Neutrophil (primary cell): ENCODE data around the gene RTF1.

ENCODE experiments used
- H3K27ac ChIP-seq: fragments of 200-600 bp; sonication (generic); 2 replicates; pipeline ENCODE4 v1.5.1; 2016; ENCODE audit warnings: mild to moderate bottlenecking, moderate library complexity
- H3K27me3 ChIP-seq: fragments of 200-600 bp; sonication (generic); 2 replicates; pipeline ENCODE4 v1.6.0; 2016; ENCODE audit warnings: mild to moderate bottlenecking
- H3K36me3 ChIP-seq: fragments of 200-600 bp; sonication (generic); 2 replicates; pipeline ENCODE4 v1.5.1; 2017
- H3K4me1 ChIP-seq, 2 experiments: fragments of 200-600 bp in 1 of 2; sonication (generic) in 1 of 2; 1 replicate in 1 of 2; 2 replicates in 1 of 2; pipeline versions ENCODE4 v1.5.1 to v1.6.1; 2013 to 2016; ENCODE audit warnings: low read depth in 1 of 2, low read length in 1 of 2, mild to moderate bottlenecking in 1 of 2, moderate library complexity in 1 of 2; ENCODE audit not compliant: control insufficient read depth in 1 of 2, insufficient read depth in 1 of 2
- H3K4me3 ChIP-seq, 2 experiments: fragments of 200-600 bp in 1 of 2; sonication (generic) in 1 of 2; 1 replicate in 1 of 2; 2 replicates in 1 of 2; pipeline ENCODE4 v1.5.1; 2013 to 2016; ENCODE audit warnings: low read depth in 1 of 2, low read length in 1 of 2, mild to moderate bottlenecking in 1 of 2, moderate library complexity in 1 of 2
- H3K9me3 ChIP-seq: fragments of 200-600 bp; sonication (generic); 2 replicates; pipeline ENCODE4 v1.5.1; 2016
- TF ChIP-seq, protein P1 (sequence below): fragments of 200-600 bp; sonication (generic); IDR thresholded peaks from 2 replicates; pipeline ENCODE4 v1.5.1; 2016; ENCODE audit warnings: antibody characterized with exemption

Gene RTF1

GRCh38 chr15:41506796-41507341, 90.0 kb downstream of the RTF1 start:
- peaks cover 56% of the 10 kb centered on the region for H3K27me3 ChIP-seq
- no peak overlapping the region for H3K27ac ChIP-seq
- no peaks in the 10 kb centered on the region for H3K36me3 ChIP-seq
- TF ChIP-seq, protein P1, sequence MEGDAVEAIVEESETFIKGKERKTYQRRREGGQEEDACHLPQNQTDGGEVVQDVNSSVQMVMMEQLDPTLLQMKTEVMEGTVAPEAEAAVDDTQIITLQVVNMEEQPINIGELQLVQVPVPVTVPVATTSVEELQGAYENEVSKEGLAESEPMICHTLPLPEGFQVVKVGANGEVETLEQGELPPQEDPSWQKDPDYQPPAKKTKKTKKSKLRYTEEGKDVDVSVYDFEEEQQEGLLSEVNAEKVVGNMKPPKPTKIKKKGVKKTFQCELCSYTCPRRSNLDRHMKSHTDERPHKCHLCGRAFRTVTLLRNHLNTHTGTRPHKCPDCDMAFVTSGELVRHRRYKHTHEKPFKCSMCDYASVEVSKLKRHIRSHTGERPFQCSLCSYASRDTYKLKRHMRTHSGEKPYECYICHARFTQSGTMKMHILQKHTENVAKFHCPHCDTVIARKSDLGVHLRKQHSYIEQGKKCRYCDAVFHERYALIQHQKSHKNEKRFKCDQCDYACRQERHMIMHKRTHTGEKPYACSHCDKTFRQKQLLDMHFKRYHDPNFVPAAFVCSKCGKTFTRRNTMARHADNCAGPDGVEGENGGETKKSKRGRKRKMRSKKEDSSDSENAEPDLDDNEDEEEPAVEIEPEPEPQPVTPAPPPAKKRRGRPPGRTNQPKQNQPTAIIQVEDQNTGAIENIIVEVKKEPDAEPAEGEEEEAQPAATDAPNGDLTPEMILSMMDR, result no peak
- no peak overlapping the region for H3K4me3 ChIP-seq
- H3K9me3 ChIP-seq, result no peaks in the 10 kb centered on the region
- H3K4me1 ChIP-seq, result peaks cover 18 to 25% of the 10 kb centered on the region in 2 experiments

DNA sequence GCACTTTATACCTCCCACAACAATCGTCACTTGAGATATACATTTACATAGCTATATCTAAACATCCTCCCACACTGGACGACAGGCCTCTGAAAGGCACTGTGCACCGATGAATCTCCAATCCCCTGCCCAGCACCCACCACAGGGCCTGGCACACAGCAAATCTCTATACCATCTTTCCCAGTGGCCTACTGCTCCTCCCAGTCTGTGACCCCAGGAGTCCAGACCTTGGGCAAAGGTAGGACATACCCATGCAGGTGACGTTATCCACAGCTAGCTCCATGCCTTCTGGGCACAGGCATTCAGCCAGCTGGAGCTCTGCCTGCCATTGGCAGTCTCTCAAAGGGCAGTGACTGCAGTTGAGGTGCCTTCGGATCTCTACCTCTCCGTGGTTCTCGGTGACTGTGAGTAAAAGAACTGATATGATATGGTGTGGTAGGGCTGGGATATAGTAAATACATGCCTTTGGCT, 91.0 kb downstream of the RTF1 start:
- Histone ChIP-seq H3K4me3 (no peak overlapping the region), H3K36me3 (no peaks in the 10 kb centered on the region), H3K9me3 (no peaks in the 10 kb centered on the region), H3K27ac (no peak overlapping the region), H3K27me3 (peaks cover 56% of the 10 kb centered on the region), H3K4me1 (peaks cover 20 to 25% of the 10 kb centered on the region in 2 experiments)
- TF ChIP-seq, protein P1, result no peak

GRCh38 chr15:41510728-41511127, 93.8 kb downstream of the RTF1 start:
- Histone ChIP-seq H3K4me1 (peaks cover 23 to 27% of the 10 kb centered on the region in 2 experiments), H3K9me3 (no peaks in the 10 kb centered on the region), H3K27ac (no peak overlapping the region), H3K27me3 (peaks cover 67% of the 10 kb centered on the region), H3K4me3 (no peak overlapping the region), H3K36me3 (no peaks in the 10 kb centered on the region)
- TF ChIP-seq, protein P1, result no peak

DNA sequence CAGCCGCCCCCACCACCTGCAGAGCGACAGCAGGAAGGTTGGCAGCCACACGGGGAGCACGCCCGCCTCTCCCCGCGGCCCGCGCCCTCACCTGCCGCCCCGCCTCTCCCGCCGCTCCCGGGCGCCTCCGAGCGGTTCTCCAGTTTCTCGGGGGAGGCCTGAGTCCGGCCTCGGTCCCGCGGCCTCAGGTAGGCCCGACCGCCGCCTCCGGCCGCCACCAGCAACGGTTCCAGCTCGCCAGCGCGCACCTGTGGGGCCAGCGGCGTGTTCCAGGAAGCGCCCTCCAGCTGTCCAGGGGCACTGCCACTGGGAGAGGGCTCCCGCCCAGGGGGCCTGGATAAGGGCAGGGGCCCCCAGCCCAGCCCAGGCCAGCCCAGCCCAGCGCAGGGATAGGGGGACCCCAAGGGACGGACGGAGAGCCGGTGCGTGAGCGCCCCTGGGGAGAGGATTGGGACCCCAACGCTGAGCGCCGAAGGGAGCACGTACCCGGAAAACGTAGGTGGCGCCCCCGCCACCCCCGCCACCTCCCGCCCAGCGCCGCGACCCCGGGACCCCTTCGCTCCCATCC, 94.5 kb downstream of the RTF1 start:
- TF ChIP-seq, protein P1, result no peak
- H3K27me3 ChIP-seq, result peaks cover 67% of the 10 kb centered on the region
- H3K4me3 ChIP-seq, result no peak overlapping the region
- no peaks in the 10 kb centered on the region for H3K36me3 ChIP-seq
- peaks cover 23 to 27% of the 10 kb centered on the region in 2 experiments for H3K4me1 ChIP-seq
- H3K9me3 ChIP-seq, result no peaks in the 10 kb centered on the region
- H3K27ac ChIP-seq, result no peak overlapping the region

DNA sequence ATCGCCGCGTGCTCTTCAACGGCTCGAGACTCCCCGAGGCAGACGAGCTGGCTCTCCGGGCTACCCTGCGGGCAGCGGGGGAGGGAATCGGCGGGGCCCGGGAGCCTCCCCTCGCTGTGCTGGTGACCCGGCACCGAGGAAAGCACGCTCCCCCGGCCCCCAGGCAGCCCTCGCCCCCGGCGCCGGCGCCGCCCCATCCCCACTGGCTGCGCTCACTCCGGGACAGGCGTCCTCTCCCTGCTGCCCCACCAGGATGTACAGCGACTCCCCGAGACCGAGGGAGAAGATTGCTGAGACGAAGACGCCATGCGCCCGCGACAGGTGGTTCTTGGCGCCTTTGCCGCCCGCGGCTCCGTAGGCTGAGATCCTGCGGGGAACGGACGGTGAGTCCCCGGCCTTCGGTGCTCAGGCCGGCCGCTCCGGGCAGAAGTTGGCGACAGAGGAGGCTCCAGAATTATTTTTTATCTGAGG, 95.0 kb downstream of the RTF1 start:
- TF ChIP-seq, protein P1, result no peak
- H3K4me1 ChIP-seq, result peaks cover 23 to 27% of the 10 kb centered on the region in 2 experiments
- H3K9me3 ChIP-seq, result no peaks in the 10 kb centered on the region
- peak overlapping the region in 1 of 2 experiments; percentile 53 for H3K4me3 ChIP-seq
- H3K27ac ChIP-seq, result no peak overlapping the region
- H3K27me3 ChIP-seq, result peaks cover 67% of the 10 kb centered on the region
- H3K36me3 ChIP-seq, result no peaks in the 10 kb centered on the region
